NCI-H1048 (cell line): ENCODE measurements around the gene STK17A.

Experiments
- DNase-seq: peaks from one replicate; lab custom pipeline; 2025; lab: John Stamatoyannopoulos, UW

Gene STK17A

GRCh38 chr7:43582503-43583423 is at the start of gene STK17A:
TSS of gene STK17A (plus strand) at chr7:43583108. CDS start at chr7:43583244, 136 bp downstream.
- peak; percentile 64 for DNase-seq

GRCh38 chr7:43533801-43534479 is 49.0 kb upstream of the STK17A start:
- DNase-seq = no peak

- DNase-seq = no peak
These were observed 47.9 kb upstream of the STK17A start for GRCh38 chr7:43535031-43535451.

GRCh38 chr7:43535810-43536585 is 46.9 kb upstream of the STK17A start:
- no peak for DNase-seq

GRCh38 chr7:43536773-43537172 is 46.1 kb upstream of the STK17A start:
- DNase-seq = no peak

DNA sequence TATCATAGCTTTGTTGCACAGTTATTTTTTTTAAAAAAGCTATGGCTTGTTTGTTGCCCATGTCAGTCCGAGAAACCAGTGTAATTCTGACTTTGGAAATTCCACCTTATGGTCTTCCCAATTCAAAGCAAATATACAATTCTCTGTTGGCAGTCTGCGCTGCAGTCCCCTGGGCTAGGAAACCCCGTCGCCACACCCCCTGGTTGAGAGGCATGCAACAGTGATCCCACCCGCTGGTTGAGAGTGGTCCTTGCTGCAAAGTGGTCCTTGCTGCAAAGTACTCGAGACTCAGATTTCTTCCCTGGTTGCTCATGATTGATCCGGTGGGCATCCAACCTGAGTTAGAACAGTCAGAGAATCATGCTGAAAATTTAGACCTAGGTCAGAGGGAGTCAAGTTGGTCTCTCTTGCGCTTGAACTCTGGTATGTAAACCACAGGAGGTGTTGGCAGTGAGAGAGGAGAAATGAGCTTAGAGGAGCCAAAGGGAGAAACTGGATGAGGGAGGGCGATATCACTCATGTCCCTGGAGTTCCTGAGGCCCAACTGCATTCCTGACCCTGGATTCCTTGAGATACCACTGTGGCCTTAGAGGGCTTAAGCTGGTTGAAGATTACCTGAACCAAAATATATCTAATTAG is 45.0 kb upstream of the STK17A start:
- DNase-seq = no peak

DNA sequence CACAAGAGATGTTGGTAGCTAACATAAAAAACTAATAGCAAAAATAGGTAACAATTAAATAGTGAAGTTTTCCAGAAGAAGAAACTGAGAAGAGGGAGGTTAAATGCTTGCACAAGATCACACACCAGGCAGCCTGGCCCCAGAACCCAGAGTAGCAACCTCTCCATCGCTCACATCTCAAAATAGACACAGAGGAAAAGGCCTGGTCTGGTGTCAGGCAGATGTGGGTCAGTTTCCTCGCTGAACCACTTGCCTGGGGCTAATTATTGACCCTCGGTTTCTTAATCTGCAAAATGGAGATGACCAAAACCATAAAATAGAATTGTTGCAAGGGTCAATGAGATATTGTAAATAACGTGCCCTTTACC is 44.5 kb upstream of the STK17A start:
- DNase-seq = no peak

DNA sequence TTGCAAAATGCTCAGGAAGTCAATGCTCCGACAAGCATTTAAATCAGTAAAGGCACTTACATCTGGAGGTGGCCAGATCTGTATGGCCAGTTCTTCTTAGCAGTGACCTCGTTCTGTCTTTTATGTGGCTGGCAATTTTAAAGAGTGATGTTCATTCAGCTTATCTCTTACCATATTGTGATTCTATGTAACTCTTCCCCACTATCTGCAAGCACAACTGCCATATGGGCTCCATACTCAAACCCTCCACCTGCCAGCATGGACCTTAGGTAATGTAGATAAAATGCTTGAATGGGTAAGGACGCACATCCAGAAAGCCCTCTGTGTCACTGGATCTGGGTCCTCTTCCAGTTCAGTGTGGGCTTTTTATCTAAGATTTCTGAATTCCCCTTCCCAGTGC is 42.4 kb upstream of the STK17A start:
- DNase-seq = no peak

- DNase-seq = no peak
These were observed 40.2 kb upstream of the STK17A start for GRCh38 chr7:43542716-43543115.

DNA sequence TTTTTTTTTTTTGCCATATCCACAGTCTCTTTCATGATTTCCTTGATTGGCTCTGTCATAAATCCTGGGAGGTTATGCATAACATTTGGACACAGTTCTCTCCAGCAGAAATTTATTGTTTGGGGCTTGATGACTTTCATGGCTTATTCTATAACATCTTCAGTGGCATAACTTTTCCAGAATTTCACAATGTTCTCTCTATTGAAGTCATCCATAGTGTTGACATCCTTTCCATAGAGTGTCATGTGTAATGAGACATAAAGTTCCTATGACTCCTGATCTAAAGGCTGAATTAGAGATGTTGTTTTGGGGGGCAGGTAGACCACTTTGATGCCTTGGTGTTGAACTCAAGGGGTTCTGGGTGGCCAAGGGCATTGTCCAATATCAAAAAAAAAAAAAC is 36.7 kb upstream of the STK17A start:
- DNase-seq = no peak

DNA sequence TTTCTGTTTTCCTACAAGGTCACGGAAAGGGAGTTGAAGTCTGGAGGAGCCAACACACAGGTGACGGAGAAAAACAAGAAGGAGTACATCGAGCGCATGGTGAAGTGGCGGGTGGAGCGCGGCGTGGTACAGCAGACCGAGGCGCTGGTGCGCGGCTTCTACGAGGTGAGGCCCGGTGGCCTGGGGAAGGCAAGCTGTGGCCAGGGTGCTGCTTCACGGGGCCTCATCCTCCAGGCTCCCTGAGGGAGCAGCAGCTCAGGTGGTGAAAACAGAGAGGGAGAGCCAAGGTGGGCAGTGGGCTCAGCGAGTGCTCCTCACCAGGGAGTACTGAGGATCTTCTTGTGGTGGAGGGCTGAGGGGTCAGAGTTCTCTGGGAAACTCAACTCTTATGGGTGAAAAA is 32.5 kb upstream of the STK17A start:
- DNase-seq = no peak

- no peak for DNase-seq
These were observed 30.8 kb upstream of the STK17A start for GRCh38 chr7:43552122-43552521.

- no peak for DNase-seq
These were observed 28.9 kb upstream of the STK17A start for GRCh38 chr7:43553999-43554398.

GRCh38 chr7:43554423-43554822 is 28.5 kb upstream of the STK17A start:
- no peak for DNase-seq

GRCh38 chr7:43557831-43558495 is 24.9 kb upstream of the STK17A start:
- no peak for DNase-seq

DNA sequence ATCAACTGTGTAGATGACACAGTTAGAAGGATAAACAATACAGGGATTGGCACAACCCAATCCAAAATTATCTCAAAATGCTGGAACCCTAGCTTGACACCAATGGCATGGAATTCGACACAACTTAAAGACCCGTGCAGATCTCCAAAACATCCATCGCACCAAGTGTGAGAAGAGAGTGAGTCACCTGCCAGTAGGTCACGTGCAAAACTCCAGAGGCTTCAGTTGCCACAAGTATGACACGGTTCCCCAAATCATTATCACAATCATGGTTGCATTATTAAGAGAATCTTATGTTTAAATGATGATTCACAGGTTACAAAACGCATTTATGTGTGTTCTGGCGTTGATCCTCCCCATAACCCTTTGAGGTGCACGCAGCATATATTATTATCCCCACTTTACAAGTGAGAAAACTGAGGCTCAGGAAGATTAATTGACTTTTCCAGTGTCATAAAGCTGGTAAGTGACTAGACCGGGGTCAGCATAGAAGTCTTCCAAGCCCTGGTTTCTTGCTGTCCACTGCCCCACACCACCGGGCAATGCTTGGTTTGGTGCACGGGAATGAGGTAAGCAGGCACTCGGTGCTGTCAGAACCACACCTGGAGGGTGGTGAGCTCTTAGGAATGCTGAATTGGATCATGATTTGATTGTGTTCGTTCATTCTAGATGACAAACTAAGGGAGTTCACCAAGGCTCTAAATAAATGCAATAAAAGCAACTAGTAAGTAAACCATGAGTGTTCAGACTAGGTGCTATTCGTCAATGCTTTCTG is 23.6 kb upstream of the STK17A start:
- DNase-seq = no peak

DNA sequence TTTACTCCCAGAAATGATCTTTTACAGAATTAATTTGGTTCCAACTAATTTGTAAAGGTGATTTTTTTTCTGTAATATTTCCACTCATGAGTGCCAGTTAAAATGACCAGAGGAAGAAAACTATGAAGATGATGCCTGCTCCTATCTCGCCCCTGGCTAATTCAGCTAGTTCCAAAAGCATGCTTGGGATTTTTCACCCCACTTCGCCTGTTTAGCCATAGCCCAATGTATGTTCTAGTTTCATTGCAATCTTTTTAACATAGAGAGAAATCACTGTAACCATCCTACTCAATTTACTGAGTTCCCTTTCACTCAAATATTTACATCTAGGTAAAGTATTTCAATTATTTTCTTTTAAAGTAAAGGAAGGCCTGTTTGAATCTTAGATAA is 23.0 kb upstream of the STK17A start:
- no peak for DNase-seq

DNA sequence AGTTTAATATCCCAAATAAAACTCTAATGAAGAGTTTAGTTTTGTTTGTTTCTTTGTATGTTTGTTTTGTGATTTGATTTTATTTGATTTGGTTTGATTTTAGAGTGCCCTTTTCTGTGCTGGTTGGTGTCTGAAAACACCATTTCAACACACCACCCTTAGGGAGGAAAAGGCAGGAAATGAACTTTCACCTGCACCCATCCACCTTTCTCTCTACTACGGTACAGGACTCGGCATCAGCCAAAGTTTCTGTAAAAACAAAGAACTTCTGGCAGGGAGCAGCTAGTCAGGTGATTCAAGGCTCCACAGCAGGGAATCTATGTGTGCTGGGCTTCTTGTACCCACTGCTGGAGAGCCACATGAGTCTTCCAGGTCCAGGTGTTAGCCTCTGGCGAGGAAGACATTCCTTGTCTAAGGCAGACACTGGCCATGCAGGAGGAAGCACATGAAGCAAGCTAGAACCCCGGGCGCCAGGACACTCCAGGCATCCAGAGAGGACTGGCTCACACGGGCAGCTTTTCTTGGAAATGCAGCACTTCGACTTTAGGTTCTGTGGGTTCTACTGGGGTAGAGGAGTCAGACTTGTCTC is 22.1 kb upstream of the STK17A start:
- DNase-seq = no peak

DNA sequence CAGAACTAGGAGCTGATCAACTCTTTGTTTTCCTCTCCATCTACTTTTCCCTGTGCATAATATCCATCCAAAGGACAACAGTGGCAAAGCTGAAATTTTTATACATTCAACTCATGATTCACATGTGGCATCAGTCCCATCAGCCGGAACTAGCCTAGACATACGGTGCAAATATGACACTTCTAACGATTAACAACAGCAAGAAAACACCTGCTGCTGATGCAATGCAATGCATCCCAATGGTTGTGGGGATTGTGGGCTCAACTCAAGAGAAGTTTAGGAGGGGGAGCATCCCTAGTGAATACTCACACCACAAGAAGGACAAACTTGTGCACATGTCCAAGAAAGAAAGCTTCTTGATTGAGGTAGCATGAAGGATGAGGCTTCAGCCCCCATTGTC is 20.5 kb upstream of the STK17A start:
- no peak for DNase-seq

GRCh38 chr7:43565786-43566185 is 17.1 kb upstream of the STK17A start:
- no peak for DNase-seq
